ENCODE measurements around the gene CD300LG.
A peak's percentile ranks its signal among the peaks of the same experiment; 100 is the strongest.

The CD300LG gene

GRCh38 chr17:43826206-43826605 is 20.8 kb upstream of the CD300LG start:
- no peak for DNase-seq

GRCh38 chr17:43827596-43827995 is 19.4 kb upstream of the CD300LG start:
- DNase-seq, result no peak

- no peak for DNase-seq
These were observed 17.2 kb upstream of the CD300LG start for GRCh38 chr17:43829738-43830137.

GRCh38 chr17:43830510-43831140 is 16.4 kb upstream of the CD300LG start:
- no peak for DNase-seq

GRCh38 chr17:43831633-43832032 is 15.3 kb upstream of the CD300LG start:
- no peak for DNase-seq

GRCh38 chr17:43832168-43832975 is 14.6 kb upstream of the CD300LG start:
- no peak for DNase-seq

- DNase-seq, result peak; percentile 19
These were observed 13.8 kb upstream of the CD300LG start, which contains the start of gene MPP3 for GRCh38 chr17:43832976-43833829. Gene MPP3, minus strand, starts transcription at chr17:43833146. Its CDS starts 1,240 bp downstream, at chr17:43831906.

GRCh38 chr17:43834106-43834505 is 12.9 kb upstream of the CD300LG start:
- DNase-seq, result no peak

GRCh38 chr17:43839670-43840108 is 7.3 kb upstream of the CD300LG start:
- peak; percentile 92 for DNase-seq

- no peak for DNase-seq
These were observed 6.2 kb upstream of the CD300LG start for GRCh38 chr17:43840814-43841213.

- no peak for DNase-seq
These were observed 5.7 kb upstream of the CD300LG start for GRCh38 chr17:43841282-43841681.

GRCh38 chr17:43842091-43842974 is 4.6 kb upstream of the CD300LG start:
- peak; percentile 80 for DNase-seq

GRCh38 chr17:43842975-43843325 is 4.0 kb upstream of the CD300LG start:
- DNase-seq, result no peak

GRCh38 chr17:43844241-43844640 is 2.7 kb upstream of the CD300LG start:
- no peak for DNase-seq

- DNase-seq, result no peak
These were observed 1.2 kb upstream of the CD300LG start for GRCh38 chr17:43845766-43846165.

- peak; percentile 11 for DNase-seq
These were observed 709 bp upstream of the CD300LG start for GRCh38 chr17:43846221-43846712.

- no peak for DNase-seq
These were observed 1.6 kb downstream of the CD300LG start for GRCh38 chr17:43848601-43849000.

GRCh38 chr17:43849116-43849515 is 2.1 kb downstream of the CD300LG start:
- no peak for DNase-seq

- DNase-seq, result no peak
These were observed 5.6 kb downstream of the CD300LG start for GRCh38 chr17:43852571-43852970.

GRCh38 chr17:43853546-43853945 is 6.6 kb downstream of the CD300LG start:
- DNase-seq, result no peak

- no peak for DNase-seq
These were observed 7.5 kb downstream of the CD300LG start for GRCh38 chr17:43854498-43854897.

GRCh38 chr17:43855061-43855460 is 8.1 kb downstream of the CD300LG start:
- no peak for DNase-seq
